Caco-2 (cell line): ENCODE data around the gene PLPP3. TPM values are rescaled to one million over a fixed set of nuclear protein-coding genes. Genes with fewer than 3 reads are reported as not detected.

ENCODE experiments used
- BruUV-seq: library from RNA; stranded (reverse); fragments of 400-500 nt; replicated peaks from 2 replicates; lab custom pipeline; 2021; lab: Mats Ljungman, UMichigan
- CTCF ChIA-PET: fragments of 300-600 bp; sonication (Branson Sonifier 250); formaldehyde crosslinking; loops from one replicate; lab custom pipeline; 2022; ENCODE audit warnings: antibody characterized with exemption; lab: Charles Lee
- POLR2A ChIA-PET: fragments of 300-600 bp; sonication (Branson Sonifier 250); formaldehyde crosslinking; loops from one replicate; lab custom pipeline; 2022; ENCODE audit warnings: antibody characterized with exemption; lab: Charles Lee
- DNase-seq, 2 experiments: peaks; one replicate each; pipeline versions ENCODE4 v3.0.0 to v3.0.0-alpha.2; 2020 to 2022
- H3K27me3 ChIP-seq: replicated peaks from 2 replicates; pipeline ENCODE4 v1.6.0; 2011; ENCODE audit warnings: low read length; ENCODE audit not compliant: control insufficient read depth, insufficient read depth
- H3K36me3 ChIP-seq: 2 replicates; pipeline ENCODE4 v1.5.1; 2011; ENCODE audit warnings: low read length; ENCODE audit not compliant: control insufficient read depth, insufficient read depth
- H3K4me1 ChIP-seq: fragments of 250-450 bp; sonication (Bioruptor Pico); 2 replicates; pipeline ENCODE4 v1.5.1; 2020; ENCODE audit warnings: mild to moderate bottlenecking
- H3K4me3 ChIP-seq: 2 replicates; pipeline ENCODE4 v1.5.1; 2011; ENCODE audit warnings: low read depth, mild to moderate bottlenecking, control low read depth, low read length
- H3K9me3 ChIP-seq: fragments of 250-450 bp; sonication (Bioruptor Pico); 2 replicates; pipeline ENCODE4 v1.5.1; 2020; ENCODE audit warnings: mild to moderate bottlenecking, moderate library complexity
- H3K27ac Mint-ChIP-seq: one replicate; pipeline ENCODE4 v1.8.0; 2022; ENCODE audit warnings: mixed read lengths; ENCODE audit not compliant: unreplicated experiment
- H3K27me3 Mint-ChIP-seq: one replicate; pipeline ENCODE4 v1.8.0; 2022; ENCODE audit warnings: mixed read lengths; ENCODE audit not compliant: insufficient read depth, unreplicated experiment
- H3K36me3 Mint-ChIP-seq: one replicate; pipeline ENCODE4 v1.8.0; 2022; ENCODE audit warnings: mild to moderate bottlenecking, mixed read lengths; ENCODE audit not compliant: insufficient read depth, unreplicated experiment
- H3K4me1 Mint-ChIP-seq: one replicate; pipeline ENCODE4 v1.8.0; 2022; ENCODE audit warnings: low read depth, mixed read lengths; ENCODE audit not compliant: unreplicated experiment
- H3K4me3 Mint-ChIP-seq: one replicate; pipeline ENCODE4 v1.8.0; 2022; ENCODE audit warnings: mild to moderate bottlenecking, moderate library complexity, mixed read lengths; ENCODE audit not compliant: unreplicated experiment
- H3K9me3 Mint-ChIP-seq: one replicate; pipeline ENCODE4 v1.8.0; 2022; ENCODE audit warnings: mixed read lengths; ENCODE audit not compliant: unreplicated experiment
- intact Hi-C: fragments of 100-400 bp; cut with micrococcal nuclease; formaldehyde crosslinking; loops from one replicate; pipeline ENCODE4 v1.10.0; 2022; ENCODE audit not compliant: unreplicated experiment
- total RNA-seq: library from RNA; stranded (reverse); gene quantifications from 2 replicates; pipeline ENCODE4 v1.2.3, GENCODE V29; 2022
- TF ChIP-seq, protein P1 (sequence below), 2 experiments: fragments of 200-600 bp in 1 of 2; IDR thresholded peaks; 1 replicate in 1 of 2; 2 replicates in 1 of 2; pipeline versions ENCODE4 v1.5.1 to v1.8.0; 2011 to 2022; ENCODE audit warnings: antibody characterized with exemption in 1 of 2, control low read depth in 1 of 2, inconsistent platforms in 1 of 2, low read depth in 1 of 2, low read length in 1 of 2, mild to moderate bottlenecking in 1 of 2, moderate library complexity in 1 of 2; ENCODE audit not compliant: insufficient read depth in 1 of 2, severe bottlenecking in 1 of 2, unreplicated experiment in 1 of 2

The PLPP3 gene
- total RNA-seq, 1 experiment from 2014 or later: 41.0 TPM

GRCh38 chr1:56584910-56585528 is 5.7 kb upstream of the PLPP3 start:
- peaks cover 1% of the 10 kb centered on the region; the same call in 1 of the 2 replicates for H3K4me1 ChIP-seq
- H3K9me3 Mint-ChIP-seq: no peaks in the 10 kb centered on the region
- H3K4me3 Mint-ChIP-seq: no peak overlapping the region
- ChIA-PET POLR2A (no interaction called here), CTCF (interaction anchor here (0.6 to 1.1 kb wide), 3 partner anchors 105 to 176 kb away, joined by 3 to 6 read pairs (median 3); no protein-coding TSS in a partner anchor)
- BruUV-seq: no TSS peak
- TF ChIP-seq, protein P1, sequence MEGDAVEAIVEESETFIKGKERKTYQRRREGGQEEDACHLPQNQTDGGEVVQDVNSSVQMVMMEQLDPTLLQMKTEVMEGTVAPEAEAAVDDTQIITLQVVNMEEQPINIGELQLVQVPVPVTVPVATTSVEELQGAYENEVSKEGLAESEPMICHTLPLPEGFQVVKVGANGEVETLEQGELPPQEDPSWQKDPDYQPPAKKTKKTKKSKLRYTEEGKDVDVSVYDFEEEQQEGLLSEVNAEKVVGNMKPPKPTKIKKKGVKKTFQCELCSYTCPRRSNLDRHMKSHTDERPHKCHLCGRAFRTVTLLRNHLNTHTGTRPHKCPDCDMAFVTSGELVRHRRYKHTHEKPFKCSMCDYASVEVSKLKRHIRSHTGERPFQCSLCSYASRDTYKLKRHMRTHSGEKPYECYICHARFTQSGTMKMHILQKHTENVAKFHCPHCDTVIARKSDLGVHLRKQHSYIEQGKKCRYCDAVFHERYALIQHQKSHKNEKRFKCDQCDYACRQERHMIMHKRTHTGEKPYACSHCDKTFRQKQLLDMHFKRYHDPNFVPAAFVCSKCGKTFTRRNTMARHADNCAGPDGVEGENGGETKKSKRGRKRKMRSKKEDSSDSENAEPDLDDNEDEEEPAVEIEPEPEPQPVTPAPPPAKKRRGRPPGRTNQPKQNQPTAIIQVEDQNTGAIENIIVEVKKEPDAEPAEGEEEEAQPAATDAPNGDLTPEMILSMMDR (IDR thresholded peaks at IDR 0.05; ENCODE audit: insufficient read depth in 1 of 2, low read depth in 1 of 2, low read length in 1 of 2, severe bottlenecking in 1 of 2, unreplicated experiment in 1 of 2): peak; percentile 51 to 61
- peaks cover 11% of the 10 kb centered on the region for H3K4me1 Mint-ChIP-seq
- H3K9me3 ChIP-seq: no peaks in the 10 kb centered on the region
- H3K27ac Mint-ChIP-seq: no peak overlapping the region
- peaks cover 5% of the 10 kb centered on the region for H3K36me3 Mint-ChIP-seq
- H3K4me3 ChIP-seq: no peak overlapping the region
- DNase-seq: peak in 1 of 2 experiments; percentile 52
- no peaks in the 10 kb centered on the region for H3K27me3 Mint-ChIP-seq
- H3K27me3 ChIP-seq: no peaks in the 10 kb centered on the region
- intact Hi-C loops: loop anchor here (2.0 kb wide), 1 partner anchor 124 kb away; no protein-coding TSS in a partner anchor
- H3K36me3 ChIP-seq: no peaks in the 10 kb centered on the region

GRCh38 chr1:56583957-56584468 is 4.7 kb upstream of the PLPP3 start:
- Mint-ChIP-seq H3K4me1 (peaks cover 11% of the 10 kb centered on the region), H3K27ac (no peak overlapping the region), H3K27me3 (no peaks in the 10 kb centered on the region), H3K4me3 (no peak overlapping the region), H3K36me3 (peaks cover 11% of the 10 kb centered on the region), H3K9me3 (no peaks in the 10 kb centered on the region)
- ChIA-PET POLR2A (interaction anchor here (0.6 kb wide), 1 partner anchor 514 kb away, joined by 3 read pairs; no protein-coding TSS in a partner anchor), CTCF (interaction anchor here (1.1 kb wide), 1 partner anchor 175 kb away, joined by 6 read pairs; no protein-coding TSS in a partner anchor)
- no peak for DNase-seq
- Histone ChIP-seq H3K9me3 (no peaks in the 10 kb centered on the region), H3K4me3 (no peak overlapping the region), H3K27me3 (no peaks in the 10 kb centered on the region), H3K4me1 (peaks cover 4% of the 10 kb centered on the region; the same call in 1 of the 2 replicates), H3K36me3 (no peaks in the 10 kb centered on the region)
- no TSS peak for BruUV-seq
- TF ChIP-seq, protein P1 (IDR thresholded peaks at IDR 0.05; ENCODE audit: insufficient read depth in 1 of 2, low read depth in 1 of 2, low read length in 1 of 2, severe bottlenecking in 1 of 2, unreplicated experiment in 1 of 2): no peak
- intact Hi-C loops: loop anchor here (2.0 kb wide), 1 partner anchor 125 kb away; no protein-coding TSS in a partner anchor

DNA sequence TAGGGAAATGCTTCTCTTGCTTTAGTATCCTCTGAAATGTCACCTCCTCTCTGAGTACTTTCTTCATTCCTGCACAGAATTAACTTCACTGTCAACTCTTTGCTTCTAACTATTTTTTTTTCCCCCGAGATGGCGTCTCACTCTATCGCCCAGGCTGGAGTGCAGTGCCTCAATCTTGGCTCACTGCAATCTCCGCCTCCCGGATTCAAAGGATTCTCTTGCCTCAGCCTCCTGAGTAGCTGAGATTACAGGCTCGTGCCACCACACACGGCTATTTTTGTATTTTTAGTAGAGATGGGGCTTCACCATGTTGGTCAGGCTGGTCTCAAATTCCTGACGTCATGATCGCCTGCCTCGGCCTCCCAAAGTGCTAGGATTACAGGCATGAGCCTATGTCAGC is 1.4 kb upstream of the PLPP3 start:
- intact Hi-C loops: no loop called here
- Mint-ChIP-seq H3K9me3 (no peaks in the 10 kb centered on the region), H3K27ac (peak overlapping the region; percentile 8), H3K4me3 (peak overlapping the region; percentile 35), H3K4me1 (peaks cover 11% of the 10 kb centered on the region), H3K36me3 (peaks cover 25% of the 10 kb centered on the region), H3K27me3 (no peaks in the 10 kb centered on the region)
- Histone ChIP-seq H3K4me1 (peaks cover 16% of the 10 kb centered on the region), H3K9me3 (no peaks in the 10 kb centered on the region), H3K27me3 (no peaks in the 10 kb centered on the region), H3K36me3 (no peaks in the 10 kb centered on the region), H3K4me3 (no peak overlapping the region)
- TF ChIP-seq, protein P1 (IDR thresholded peaks at IDR 0.05; ENCODE audit: insufficient read depth in 1 of 2, low read depth in 1 of 2, low read length in 1 of 2, severe bottlenecking in 1 of 2, unreplicated experiment in 1 of 2): no peak
- ChIA-PET CTCF (interaction anchor here (1.4 kb wide), 1 partner anchor 166 kb away, joined by 6 read pairs; no protein-coding TSS in a partner anchor), POLR2A (no interaction called here)
- no peak for DNase-seq
- no TSS peak for BruUV-seq
